HG03520 (cell line): ENCODE data around the gene LCE1F.

Experiments
- ATAC-seq: cut with Tn5 transposase; IDR thresholded peaks from one replicate; pipeline ENCODE4 v1.9.1; 2021; ENCODE audit warnings: mild to moderate bottlenecking, moderate library complexity; ENCODE audit not compliant: unreplicated experiment

The LCE1F gene

GRCh38 chr1:152770411-152770810 lies 4.5 kb upstream of the LCE1F start:
- ATAC-seq, result no peak

GRCh38 chr1:152776361-152776760 lies 1.4 kb downstream of the LCE1F start:
- ATAC-seq, result no peak

- ATAC-seq, result no peak
Measured at GRCh38 chr1:152777510-152778137, 2.7 kb downstream of the LCE1F start.

- no peak for ATAC-seq
Measured at GRCh38 chr1:152783095-152783494, 8.2 kb downstream of the LCE1F start.

- ATAC-seq, result no peak
Measured at GRCh38 chr1:152786077-152786476, 11.1 kb downstream of the LCE1F start, which contains the start of gene LCE1E. Gene LCE1E, plus strand, starts transcription at chr1:152786257. Its CDS starts 1,043 bp downstream, at chr1:152787300.

GRCh38 chr1:152795686-152796085 lies 20.7 kb downstream of the LCE1F start:
- no peak for ATAC-seq

GRCh38 chr1:152796421-152796820 lies 21.5 kb downstream of the LCE1F start, which contains the start of gene LCE1D:
Gene LCE1D, plus strand, starts transcription at chr1:152796721. Its CDS starts 1,074 bp downstream, at chr1:152797795.
- no peak for ATAC-seq

- ATAC-seq, result no peak
Measured at GRCh38 chr1:152801333-152801732, 26.4 kb downstream of the LCE1F start.

GRCh38 chr1:152806576-152806975 lies 31.6 kb downstream of the LCE1F start, which contains the start of gene LCE1C:
Gene LCE1C, minus strand, starts transcription at chr1:152806651. Its CDS starts 1,173 bp downstream, at chr1:152805478.
- ATAC-seq, result no peak

- ATAC-seq, result no peak
Measured at GRCh38 chr1:152811050-152811449, 36.1 kb downstream of the LCE1F start.

GRCh38 chr1:152811671-152812070 lies 36.7 kb downstream of the LCE1F start, which contains the start of gene LCE1B:
Gene LCE1B, plus strand, starts transcription at chr1:152811971. Its CDS starts 476 bp downstream, at chr1:152812447.
- no peak for ATAC-seq

- ATAC-seq, result no peak
Measured at GRCh38 chr1:152817309-152817708, 42.4 kb downstream of the LCE1F start.

- ATAC-seq, result no peak
Measured at GRCh38 chr1:152823294-152823693, 48.4 kb downstream of the LCE1F start.

- ATAC-seq, result no peak
Measured at GRCh38 chr1:152824964-152825363, 50.0 kb downstream of the LCE1F start.
